ENCODE data around the gene AUNIP.

DNA sequence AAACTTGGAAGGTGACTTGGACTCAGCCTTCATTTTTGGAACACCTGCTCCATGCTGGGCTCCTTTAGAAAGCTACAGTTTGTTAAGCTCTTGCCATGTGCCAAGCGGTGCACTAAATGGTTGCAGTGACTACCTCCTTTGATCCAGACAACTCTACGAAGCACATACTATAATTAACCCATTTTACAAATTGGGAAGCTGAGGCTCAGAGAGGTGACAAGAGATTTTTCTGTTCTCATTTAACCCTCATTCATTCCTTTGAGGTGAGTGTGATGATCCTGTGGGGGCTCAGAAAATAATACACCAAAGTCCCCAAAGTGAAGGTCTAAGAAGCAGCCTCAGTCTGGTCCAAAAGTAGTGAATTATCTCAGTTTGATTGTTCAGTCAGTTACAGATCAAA is 17.9 kb upstream of the AUNIP start:
- TF ChIP-seq EZH2 (IDR thresholded peaks at IDR 0.05; ENCODE audit: insufficient read depth, poor library complexity, severe bottlenecking) (no peak), EZH2phosphoT487 (IDR thresholded peaks at IDR 0.05; ENCODE audit: insufficient read depth, low read depth) (no peak)

Measured in GM23248 (cell line).